HG02970 (cell line): ENCODE data around the gene PPIH.
"Not testable (repeated sequence)": the region's sequence is repeated elsewhere in the genome, so short reads cannot be mapped to it uniquely, and the experiment has no call there.

ENCODE experiments used
- ATAC-seq: cut with Tn5 transposase; IDR thresholded peaks from one replicate; pipeline ENCODE4 v1.9.1; 2021; ENCODE audit warnings: mild to moderate bottlenecking, moderate library complexity, moderate number of reproducible peaks; ENCODE audit not compliant: unreplicated experiment, low FRiP score

Gene PPIH

DNA sequence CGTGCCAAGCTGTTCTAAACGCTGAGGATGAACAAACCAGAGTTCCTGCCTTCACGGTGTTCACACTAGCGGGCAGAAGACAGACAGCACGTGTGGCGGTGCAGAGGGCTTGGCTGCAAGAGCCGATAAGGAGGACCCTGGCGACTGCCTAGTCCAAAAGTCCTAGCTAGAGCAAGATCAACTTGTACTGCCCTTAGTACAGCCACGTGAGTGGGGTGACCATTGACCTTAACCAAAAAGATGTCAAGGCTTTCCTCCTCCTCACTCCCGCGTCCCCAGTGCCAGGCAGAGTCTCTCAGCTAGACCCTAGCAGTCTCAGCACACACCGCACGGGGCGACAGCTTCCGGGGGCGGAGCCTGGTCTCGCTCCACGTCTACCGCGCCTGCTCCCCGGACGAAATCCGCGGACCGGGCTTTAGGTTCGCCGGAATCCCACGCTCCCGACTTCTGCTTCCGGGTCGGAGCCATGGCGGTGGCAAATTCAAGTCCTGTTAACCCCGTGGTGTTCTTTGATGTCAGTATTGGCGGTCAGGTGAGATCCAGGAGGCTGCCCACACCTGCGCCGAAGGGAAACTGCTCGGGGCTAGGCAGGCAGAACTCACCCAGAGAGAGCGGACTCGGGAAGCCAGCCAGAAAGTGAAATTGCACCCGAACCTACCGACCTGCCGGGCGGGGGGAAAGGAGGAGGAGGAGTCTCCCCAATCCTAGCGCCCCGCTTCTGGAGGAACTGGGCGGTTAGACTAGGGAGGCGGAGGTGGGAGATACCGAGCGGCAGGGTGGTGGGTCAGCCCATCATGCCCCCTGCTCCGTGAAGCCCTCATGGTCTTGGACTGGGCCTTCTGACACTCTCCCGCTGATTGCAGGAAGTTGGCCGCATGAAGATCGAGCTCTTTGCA lies at the start of gene PPIH:
Gene PPIH, plus strand, starts transcription at position 443 of the 896 bp plus-strand sequence. Its CDS starts 24 bp downstream, at position 467.
- ATAC-seq = peak; percentile 92

DNA sequence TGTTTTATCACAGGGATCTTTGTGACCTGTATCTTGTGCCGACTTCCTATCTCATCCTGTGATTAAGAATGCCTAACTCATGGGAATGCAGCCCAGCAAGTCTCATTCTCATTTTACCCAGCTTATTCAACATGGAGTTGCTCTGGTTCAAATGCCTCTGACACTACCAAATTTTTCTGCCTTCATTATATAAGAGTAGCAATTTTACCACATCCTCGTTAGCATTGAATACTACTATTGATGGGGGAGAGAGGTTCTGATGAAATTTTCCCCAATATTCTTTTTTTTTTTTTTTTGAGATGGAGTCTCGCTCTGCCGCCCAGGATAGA lies 44.5 kb upstream of the PPIH start:
- ATAC-seq = no peak

- ATAC-seq = no peak
These were observed 39.4 kb upstream of the PPIH start for GRCh38 chr1:42618866-42619265.

DNA sequence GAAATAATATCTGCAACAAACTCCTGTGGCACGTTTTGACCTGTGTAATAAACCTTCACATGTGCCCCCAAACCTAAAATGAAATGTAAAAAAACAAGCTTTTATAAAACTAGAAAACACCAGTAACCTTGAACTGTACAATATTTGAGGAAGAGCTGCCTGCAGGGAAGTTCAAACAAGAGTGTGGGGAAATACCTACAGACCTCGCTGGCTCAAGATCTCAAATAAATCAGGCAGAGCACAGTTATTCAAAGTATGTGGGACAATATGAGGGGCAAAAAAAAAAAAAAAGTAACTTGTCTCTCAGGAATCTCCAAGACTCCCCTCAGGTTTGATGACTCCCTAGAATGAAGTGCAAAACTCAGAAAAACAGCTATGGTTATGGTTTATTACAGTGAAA lies 37.9 kb upstream of the PPIH start:
- no peak for ATAC-seq

- not testable (repeated sequence) for ATAC-seq
These were observed 37.0 kb upstream of the PPIH start for GRCh38 chr1:42621180-42621579.

DNA sequence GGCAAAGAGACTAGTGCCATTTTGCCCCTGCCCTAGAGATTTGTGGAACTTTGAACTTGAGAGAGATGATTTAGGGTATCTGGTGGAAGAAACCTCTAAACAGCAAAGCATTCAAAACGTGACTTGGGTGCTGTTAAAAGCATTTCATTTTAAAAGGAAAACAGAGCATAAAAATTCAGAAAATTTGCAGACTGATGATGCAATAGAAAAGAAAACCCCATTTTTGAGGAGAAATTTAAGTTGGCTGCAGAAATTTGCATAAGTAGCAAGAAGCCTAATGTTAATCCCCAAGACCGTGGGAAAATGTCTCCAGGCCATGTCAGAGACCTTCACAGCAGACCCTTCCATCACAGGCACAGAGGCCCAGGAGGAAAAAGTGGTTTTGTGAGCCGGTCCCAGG lies 31.0 kb upstream of the PPIH start:
- not testable (repeated sequence) for ATAC-seq

GRCh38 chr1:42639116-42639515 lies 19.1 kb upstream of the PPIH start:
- no peak for ATAC-seq

DNA sequence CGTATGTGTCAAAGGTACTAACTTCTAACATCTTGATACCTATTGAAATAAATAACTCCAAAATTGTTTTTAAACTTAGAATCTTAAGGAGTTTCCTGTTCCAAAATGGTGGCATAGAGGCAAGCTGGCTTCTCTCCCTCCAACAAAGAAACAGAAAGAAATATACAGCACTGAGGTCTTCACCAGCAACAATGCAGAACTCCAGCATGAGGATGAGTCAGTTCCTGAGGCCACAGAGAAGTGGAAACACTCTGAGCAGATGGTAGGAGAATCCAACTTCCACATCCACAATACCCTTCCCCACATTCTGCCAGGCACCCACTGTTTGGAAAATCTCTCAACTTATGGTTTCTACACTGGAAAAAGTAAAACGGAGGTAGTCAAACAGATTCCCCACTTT lies 12.2 kb upstream of the PPIH start:
- ATAC-seq = no peak

- ATAC-seq = no peak
These were observed 1.0 kb upstream of the PPIH start for GRCh38 chr1:42657201-42657600.

DNA sequence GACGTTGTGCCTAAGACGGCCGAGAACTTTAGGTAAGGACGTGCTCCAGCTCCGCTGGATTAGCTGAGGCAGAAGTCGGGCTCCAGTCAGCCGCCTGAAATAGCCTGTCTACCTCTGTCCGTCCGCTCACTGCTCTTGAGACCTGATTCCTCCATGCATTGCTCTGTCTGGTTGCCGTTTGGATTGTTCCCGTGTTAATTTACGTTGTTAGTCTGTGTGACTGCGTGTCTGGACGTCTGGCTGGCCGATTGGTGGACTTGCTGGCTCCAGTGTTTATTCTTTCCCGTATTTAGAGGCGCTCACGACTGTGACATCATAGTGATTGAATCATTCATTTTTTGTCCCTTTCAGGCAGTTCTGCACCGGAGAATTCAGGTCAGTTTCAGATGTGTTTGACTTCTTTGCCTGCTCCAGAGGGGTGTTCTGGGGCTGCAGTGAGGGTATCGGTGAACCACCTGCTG lies 684 bp downstream of the PPIH start:
- no peak for ATAC-seq

GRCh38 chr1:42660907-42661500 lies 2.8 kb downstream of the PPIH start:
- no peak for ATAC-seq

GRCh38 chr1:42669936-42670335 lies 11.7 kb downstream of the PPIH start:
- ATAC-seq = no peak

DNA sequence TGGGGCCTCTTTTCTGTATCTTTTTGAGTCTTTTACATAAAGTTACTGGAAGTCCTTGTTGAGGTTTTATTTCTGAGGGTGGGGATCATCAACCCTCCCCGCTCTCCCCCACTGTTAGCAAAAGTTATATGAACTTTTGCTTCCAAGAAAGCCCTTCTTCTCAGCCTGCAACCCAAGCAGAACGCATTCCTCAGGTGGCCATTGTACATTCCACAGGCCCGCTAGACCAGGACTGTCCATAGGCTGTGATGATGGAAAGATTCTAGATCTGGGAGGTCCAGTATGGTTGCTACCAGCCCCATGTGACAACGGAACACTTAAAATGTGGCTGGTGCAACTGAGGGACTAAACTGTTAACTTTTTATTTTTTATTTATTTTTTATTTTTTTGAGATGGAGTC lies 12.2 kb downstream of the PPIH start:
- no peak for ATAC-seq

GRCh38 chr1:42674214-42674613 lies 16.0 kb downstream of the PPIH start:
- no peak for ATAC-seq

DNA sequence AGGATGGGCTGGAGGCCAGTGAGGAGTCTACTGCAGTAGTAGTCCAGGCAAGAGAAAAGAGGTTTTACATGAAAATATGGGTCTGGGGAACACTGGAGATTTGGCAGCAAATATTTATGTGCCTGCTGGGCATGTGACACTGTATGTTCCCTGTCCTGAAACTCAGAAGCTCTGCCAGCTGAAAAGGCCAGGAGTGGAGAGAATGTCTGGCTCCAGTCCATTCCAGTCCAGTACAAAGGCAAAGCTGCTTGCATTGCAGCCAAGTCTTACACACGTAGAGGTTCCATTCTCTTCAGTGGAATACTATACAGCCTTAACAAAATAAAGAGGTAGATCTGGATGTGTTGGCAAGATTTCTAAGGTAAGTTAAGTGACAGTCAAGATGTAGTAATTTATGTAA lies 16.5 kb downstream of the PPIH start:
- no peak for ATAC-seq

GRCh38 chr1:42675467-42675866 lies 17.2 kb downstream of the PPIH start:
- no peak for ATAC-seq

- no peak for ATAC-seq
These were observed 18.4 kb downstream of the PPIH start for GRCh38 chr1:42676534-42677087.

DNA sequence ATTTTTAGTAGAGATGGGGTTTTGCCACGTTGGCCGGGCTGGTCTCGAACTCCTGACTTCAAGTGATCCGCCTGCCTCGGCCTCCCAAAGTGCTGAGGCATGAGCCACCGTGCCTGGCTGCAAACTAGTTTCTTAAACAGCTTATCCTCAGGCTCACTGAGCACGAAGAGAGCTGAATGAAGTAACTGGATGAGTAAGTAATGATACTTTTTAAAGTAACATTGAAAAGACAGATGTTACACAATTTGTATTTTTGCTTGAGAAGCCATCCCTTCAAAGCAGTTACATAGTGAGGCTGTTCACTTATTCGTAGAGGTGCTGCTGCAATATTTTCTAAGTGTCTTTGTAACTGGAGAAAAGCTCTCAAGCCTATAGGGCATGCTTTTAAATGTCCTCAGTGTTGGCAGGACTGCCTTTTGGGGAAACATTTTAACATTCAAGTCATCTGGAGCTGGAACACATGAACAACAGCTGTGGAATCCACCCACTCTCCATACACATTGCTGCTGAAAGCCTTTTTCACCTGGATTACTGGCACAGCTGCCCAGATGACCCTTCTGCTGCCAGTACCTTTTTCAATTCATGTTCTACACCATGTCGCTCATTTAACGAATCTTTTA lies 21.3 kb downstream of the PPIH start:
- no peak for ATAC-seq

DNA sequence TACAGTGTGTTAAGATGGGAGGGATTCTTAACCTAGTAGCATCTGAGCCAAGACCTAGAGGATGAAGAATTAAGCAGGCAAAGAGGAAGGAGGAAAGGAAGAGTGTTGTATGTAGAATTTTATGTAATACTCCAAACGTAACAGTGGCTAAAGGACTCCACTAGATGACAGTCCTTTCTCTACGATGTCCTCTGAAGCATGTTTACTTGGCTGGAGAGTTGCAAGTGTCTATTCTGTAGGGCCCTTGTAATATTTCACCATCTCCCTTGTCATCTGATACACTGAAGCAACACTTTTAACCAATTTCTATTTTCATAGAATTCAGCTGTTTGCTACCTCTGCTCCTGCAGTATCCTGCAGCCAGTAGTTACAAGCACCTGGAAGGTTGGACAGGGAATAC lies 21.8 kb downstream of the PPIH start:
- ATAC-seq = no peak

DNA sequence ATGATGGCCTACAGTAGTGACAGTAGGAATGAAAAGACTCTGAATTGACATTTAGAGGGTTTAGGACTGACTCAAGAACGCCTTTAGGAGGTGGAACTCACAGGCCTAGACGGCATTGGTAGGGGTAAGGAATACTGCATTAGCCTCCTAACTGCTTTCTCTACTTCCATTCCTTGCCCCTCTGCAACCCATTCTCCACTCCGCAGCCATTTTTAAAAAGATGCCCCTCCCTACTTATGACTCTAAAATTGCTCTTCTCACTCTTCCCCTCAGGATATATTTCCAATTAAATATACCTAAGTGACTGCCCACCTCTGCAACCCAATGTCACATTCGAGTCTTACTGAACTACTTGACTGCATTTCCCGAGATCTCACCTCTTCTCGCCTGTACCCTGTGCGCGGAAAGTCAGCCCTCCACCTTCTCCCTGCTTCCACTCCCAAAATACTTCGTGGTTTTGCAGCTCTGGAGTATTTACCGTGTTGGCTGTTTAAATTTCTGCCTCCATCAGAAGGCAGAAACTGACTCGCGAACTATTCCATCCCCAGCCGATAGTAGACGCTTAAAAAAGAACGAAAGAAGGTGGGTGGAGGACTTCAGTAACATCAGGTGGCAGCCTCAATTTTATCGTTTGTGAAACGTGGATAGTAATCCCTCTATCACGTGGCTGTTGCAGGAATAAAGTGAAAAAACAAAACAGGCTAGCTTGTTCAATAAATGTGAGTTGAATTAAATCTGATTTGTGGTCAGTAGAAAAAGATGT lies 22.9 kb downstream of the PPIH start:
- ATAC-seq = no peak
